A673 (cell line): ENCODE results near the gene LMTK3.

Experiments
- EZH2 ChIP-seq: fragments of 200-600 bp; sonication (generic); IDR thresholded peaks from 2 replicates; pipeline ENCODE4 v1.6.1; 2017; ENCODE audit warnings: borderline replicate concordance, low read depth, mild to moderate bottlenecking, mixed read lengths, antibody characterized with exemption, low read length; ENCODE audit not compliant: poor library complexity, severe bottlenecking
- TF ChIP-seq, protein P1 (sequence below): fragments of 300-800, 200-600 bp; sonication (generic); conservative IDR thresholded peaks from 2 replicates; pipeline ENCODE4 v1.5.1; 2017; ENCODE audit warnings: low read depth, mild to moderate bottlenecking, antibody characterized with exemption, low read length, moderate library complexity, mixed read lengths

DNA sequence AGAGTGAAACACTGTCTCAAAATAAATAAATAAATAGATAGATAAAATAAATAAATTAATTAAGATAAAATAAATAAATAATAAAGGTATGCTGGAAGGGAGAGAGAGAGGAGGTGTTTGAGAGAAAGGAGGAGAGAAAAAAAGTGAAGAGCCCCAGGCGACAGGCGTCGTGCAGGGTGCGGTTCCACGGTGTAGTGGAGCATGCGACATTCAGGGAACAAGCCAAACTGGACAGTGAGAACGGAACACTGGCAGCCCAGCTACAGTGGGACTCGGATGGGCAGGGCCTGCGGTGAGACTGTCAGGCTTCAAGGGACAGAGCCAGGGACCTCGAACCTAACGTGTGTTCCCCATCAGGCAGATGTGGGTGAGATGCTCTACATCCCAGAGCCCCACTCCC is 49.8 kb upstream of the LMTK3 start:
- TF ChIP-seq, protein P1, sequence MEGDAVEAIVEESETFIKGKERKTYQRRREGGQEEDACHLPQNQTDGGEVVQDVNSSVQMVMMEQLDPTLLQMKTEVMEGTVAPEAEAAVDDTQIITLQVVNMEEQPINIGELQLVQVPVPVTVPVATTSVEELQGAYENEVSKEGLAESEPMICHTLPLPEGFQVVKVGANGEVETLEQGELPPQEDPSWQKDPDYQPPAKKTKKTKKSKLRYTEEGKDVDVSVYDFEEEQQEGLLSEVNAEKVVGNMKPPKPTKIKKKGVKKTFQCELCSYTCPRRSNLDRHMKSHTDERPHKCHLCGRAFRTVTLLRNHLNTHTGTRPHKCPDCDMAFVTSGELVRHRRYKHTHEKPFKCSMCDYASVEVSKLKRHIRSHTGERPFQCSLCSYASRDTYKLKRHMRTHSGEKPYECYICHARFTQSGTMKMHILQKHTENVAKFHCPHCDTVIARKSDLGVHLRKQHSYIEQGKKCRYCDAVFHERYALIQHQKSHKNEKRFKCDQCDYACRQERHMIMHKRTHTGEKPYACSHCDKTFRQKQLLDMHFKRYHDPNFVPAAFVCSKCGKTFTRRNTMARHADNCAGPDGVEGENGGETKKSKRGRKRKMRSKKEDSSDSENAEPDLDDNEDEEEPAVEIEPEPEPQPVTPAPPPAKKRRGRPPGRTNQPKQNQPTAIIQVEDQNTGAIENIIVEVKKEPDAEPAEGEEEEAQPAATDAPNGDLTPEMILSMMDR = no peak
- TF ChIP-seq EZH2 = no peak
